Fibroblast of the aortic adventitia (primary cell): ENCODE measurements around the gene CTDSP2. TPM values are rescaled to one million over a fixed set of nuclear protein-coding genes. Genes with fewer than 3 reads are reported as not detected.

Source experiments
- DNase-seq: peaks from one replicate; pipeline ENCODE4 v3.0.0-alpha.2; 2010; ENCODE audit warnings: low read depth
- H3K4me3 ChIP-seq: 2 replicates; pipeline ENCODE4 v1.5.1; 2011; ENCODE audit warnings: low read depth, mild to moderate bottlenecking, control low read depth, low read length, moderate library complexity
- total RNA-seq: library from RNA; depleted of rRNA; stranded (reverse); fragments of >200 nt; gene quantifications from 2 replicates; pipeline ENCODE4 v1.2.3, GENCODE V29; 2012; ENCODE audit warnings: low replicate concordance
- TF ChIP-seq, protein P1 (sequence below): IDR thresholded peaks from 2 replicates; pipeline ENCODE4 v1.5.1; 2011; ENCODE audit warnings: mild to moderate bottlenecking, low read length, control low read depth, inconsistent platforms; ENCODE audit not compliant: insufficient read depth

CTDSP2 gene
- total RNA-seq, 1 donor, result 90.7 TPM

DNA sequence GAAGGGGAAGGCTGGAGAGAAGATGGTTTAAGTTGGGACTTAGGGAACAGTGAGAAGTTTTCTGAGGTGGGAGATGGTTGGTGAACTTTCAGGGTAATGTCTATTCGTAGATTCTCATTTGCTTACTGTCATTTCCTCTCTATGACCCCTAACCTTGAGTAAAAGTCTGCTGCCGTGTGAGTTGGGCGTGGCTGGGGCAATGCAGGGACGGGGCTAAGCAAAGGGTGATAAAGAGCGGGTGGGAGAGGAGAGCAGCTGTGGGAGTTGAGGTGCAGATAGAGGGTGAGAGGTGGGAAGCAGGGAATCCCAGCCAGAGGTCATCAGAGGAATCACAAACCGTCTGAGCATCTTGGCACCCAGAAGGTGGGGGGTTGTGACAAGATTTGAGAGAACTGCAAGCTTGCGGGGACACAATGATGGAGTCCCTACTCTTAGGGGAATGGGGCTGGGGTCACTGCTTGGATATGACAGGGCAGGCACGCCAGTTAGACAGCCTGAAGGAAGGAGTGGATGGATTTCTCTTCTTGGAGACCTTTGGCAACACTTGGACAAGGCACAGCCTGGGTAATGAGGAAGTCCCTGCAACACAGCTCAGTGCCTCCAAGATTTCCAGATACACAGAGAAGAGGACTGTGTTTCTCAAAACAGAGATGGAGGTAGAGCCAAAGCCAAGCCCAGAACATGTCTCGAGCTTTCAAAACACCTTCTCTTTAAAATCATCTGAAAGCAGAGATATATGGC is 45.9 kb upstream of the CTDSP2 start:
- H3K4me3 ChIP-seq, result no peak overlapping the region
- no peak for DNase-seq
- TF ChIP-seq, protein P1, sequence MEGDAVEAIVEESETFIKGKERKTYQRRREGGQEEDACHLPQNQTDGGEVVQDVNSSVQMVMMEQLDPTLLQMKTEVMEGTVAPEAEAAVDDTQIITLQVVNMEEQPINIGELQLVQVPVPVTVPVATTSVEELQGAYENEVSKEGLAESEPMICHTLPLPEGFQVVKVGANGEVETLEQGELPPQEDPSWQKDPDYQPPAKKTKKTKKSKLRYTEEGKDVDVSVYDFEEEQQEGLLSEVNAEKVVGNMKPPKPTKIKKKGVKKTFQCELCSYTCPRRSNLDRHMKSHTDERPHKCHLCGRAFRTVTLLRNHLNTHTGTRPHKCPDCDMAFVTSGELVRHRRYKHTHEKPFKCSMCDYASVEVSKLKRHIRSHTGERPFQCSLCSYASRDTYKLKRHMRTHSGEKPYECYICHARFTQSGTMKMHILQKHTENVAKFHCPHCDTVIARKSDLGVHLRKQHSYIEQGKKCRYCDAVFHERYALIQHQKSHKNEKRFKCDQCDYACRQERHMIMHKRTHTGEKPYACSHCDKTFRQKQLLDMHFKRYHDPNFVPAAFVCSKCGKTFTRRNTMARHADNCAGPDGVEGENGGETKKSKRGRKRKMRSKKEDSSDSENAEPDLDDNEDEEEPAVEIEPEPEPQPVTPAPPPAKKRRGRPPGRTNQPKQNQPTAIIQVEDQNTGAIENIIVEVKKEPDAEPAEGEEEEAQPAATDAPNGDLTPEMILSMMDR, result no peak

- peak; percentile 63 for DNase-seq
- H3K4me3 ChIP-seq, result no peak overlapping the region
- TF ChIP-seq, protein P1, result no peak
These were observed 45.2 kb upstream of the CTDSP2 start for GRCh38 chr12:57891542-57892228.

DNA sequence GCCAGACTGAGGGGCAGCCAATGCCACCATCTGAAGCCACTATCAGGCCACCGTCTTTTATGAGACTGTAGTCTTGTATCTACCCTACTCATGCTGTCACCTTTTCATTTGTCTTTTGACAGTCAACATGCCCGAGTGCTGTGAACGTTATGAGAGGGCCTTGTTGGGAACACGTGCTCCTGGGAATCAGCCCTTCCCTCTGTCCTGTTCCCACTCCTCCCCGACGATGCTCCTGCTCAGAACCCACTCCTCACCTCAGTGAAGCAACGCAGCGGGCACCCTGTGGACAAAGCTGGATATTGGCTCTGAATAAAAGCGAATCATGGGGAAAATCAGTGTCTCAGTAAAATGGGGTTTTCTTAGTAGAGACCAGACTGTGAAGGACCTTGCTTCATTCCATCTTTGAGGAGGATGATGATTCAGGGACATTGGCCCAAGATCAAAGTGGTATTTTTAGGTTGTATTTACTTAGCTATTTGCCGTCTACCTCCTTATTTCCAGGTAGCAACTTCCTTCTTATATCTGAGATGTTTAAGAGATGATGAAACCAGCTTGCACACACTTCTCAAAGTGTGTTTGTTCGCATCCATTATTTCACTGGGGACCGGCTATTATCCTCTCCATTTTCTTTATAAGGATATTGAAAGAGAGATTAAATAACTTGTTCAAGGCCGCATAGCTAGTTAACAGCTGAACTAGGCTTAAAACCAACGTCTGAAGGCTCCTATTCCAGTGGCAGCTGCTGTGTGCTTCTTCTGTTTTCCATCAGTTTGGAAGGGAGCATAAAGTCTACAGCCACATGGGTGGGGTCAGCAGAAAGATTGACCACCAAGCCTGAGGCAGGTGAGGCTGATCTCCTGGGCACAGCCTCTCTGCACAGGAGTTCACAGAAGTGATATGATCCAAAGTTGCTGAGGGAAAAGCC is 43.9 kb upstream of the CTDSP2 start:
- TF ChIP-seq, protein P1, result no peak
- H3K4me3 ChIP-seq, result no peak overlapping the region
- peak; percentile 72 for DNase-seq

- peak; percentile 99 for DNase-seq
- TF ChIP-seq, protein P1, result no peak
- peak overlapping the region; percentile 32 for H3K4me3 ChIP-seq
These were observed 43.0 kb upstream of the CTDSP2 start for GRCh38 chr12:57889500-57889989.

DNA sequence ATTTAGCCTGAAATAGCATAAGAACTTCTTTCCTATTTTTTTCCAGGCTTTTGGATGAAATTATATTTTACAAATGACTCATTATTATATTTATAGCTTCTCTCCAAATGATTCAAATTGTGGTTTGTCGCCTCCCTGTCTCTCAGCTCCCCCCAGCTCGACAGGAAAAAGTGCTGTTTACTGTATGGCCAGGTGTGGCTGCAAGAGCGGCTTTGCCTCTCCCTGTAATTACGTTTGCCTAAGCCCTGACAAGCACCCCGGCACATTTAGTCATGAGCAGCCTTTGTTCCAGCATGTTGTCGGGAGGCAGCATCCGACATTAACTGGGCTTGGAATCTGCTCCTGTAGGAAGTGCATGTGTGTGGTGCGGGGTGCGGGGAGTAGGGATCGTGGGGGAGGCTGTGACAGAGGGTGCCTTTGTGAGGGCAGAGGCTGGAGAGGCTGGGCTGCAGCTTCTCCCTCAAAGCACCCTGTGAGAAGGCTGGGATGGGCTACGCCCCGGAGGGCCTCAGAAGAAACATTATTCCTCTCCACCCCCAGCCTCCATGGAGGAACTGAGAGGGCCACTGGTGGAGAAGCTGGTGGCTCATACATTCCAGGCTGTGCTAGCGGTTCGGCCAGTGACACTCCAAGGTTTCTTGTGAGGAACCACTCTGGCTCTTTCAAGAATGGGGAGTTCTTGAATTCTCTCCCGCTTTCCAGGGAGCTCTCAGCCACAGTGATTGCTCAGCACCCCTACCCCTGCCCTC is 42.1 kb upstream of the CTDSP2 start:
- TF ChIP-seq, protein P1, result no peak
- peak overlapping the region; percentile 40 for H3K4me3 ChIP-seq
- peak; percentile 76 for DNase-seq
